Stimulated activated CD8-positive, alpha-beta memory T cell treated with anti-CD3 and anti-CD28 coated beads, Interleukin-12 subunit alpha, Interleukin-12 subunit beta, amount 100 ng/mL, for 1 hour (primary cell): ENCODE results near the gene ANKRD6.

Experiments used
- DNase-seq: peaks from one replicate; pipeline ENCODE4 v3.0.0-alpha.2; 2020; ENCODE audit warnings: low read depth

The ANKRD6 gene

DNA sequence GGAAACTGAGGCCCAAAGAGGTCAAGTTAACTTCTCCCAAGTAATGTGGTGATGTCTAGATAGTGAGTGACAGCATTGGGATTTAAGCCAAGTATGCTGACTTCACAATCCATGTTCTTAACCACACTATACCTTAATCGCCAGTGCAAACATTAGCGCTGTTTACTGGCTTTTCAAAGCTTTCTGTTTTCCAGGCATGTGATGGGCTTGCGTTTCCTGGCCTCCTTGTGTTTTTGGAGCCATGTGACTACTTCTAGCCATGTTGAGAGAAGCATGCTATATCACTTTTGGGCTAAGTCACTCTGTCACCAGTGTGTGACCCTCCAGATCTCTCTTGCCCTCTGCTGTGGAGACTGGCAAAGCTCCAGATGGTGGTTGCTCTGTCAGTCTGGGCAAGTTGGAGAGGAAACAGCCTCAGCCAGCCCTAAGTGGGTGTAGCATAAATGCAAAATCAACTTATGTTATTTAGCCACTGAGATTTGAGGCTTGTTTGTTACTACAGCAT lies 76.9 kb downstream of the ANKRD6 start:
- no peak for DNase-seq

DNA sequence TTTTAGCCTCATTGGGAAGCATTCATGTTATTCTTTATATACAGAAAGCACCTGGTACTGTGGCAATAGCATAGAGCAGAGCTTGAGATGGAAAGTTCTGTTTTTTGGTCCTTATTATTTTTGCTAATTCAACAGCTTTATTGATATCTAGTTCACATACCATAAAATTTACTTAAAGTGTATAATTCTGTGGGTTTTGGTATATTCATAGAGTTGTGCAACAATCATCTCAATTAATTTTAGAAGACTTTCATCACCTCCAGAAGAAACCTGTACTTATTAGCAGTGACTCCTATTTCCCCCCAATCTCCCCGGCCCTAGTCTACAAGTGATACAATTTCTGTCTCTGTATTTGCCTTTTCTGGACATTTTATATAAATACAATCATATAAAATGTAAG lies 77.4 kb downstream of the ANKRD6 start:
- DNase-seq, result no peak

DNA sequence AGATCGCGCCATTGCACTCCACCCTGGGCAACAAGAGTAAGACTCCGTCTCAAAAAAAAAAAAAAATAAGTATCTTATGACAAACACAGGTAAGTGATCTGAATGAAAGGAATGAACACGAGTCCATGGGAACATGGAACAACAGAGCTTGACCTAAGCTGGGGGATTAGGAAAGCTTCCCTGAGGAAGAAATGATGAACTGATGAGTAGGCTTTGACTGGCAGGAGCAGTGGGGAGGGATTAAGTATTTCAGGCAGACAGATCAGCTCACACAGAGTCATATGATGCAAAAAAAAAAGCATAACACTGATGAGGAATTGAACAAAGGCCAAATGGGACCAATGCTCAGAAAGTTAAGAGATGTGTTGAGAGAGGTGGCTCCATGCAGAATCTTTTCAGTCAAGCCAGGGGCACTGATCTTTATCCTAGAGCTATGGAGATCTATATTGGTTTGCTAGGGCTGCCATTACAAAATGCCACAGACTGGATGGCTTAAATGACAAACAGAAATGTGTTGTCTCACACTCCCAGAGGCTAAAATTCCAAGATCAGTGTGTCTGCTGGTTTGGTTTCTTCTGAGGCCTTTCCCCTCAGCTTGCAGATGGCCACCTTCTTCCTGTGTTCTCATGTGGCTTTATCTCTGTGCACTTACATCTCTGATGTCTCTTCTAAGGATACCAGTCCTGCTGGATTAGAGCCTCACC lies 85.6 kb downstream of the ANKRD6 start:
- DNase-seq, result no peak

DNA sequence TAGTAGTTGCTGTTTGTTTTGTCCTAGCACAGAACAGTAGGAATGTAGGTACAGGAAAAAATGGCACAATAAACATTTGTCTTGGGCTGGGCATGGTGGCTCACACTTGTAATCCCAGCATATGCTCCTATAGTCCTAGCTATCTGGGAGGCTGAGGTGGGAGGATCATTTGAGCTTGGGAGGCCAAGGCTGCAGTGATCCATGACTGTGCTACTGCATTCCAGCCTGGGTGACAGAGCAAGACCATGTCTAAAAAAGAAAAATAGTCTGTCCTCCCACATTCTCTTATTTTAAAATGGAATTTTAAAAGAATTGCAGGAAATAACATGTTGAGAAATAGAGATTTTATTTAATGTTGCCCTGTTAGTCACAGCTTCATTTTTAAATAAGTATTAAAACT lies 87.8 kb downstream of the ANKRD6 start:
- no peak for DNase-seq

DNA sequence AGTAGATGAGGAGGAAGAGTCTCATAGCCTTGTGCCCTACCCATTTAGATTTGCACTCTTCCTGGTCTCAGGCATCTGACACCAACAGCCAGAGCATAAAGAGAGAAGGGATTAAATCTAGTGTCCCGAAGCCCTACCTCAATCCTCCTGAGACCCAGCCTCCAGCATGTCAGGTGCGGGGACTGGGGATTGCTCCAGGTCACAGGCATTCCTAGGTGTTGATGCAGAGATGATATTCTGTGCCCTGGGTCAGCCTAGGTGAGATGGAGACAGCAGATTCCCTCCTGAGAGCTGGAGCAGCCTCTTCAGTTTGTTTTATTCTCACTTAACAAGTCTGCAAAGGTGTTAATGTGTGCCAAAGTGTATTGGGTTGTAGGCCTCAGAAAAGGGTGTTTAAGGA lies 89.8 kb downstream of the ANKRD6 start:
- no peak for DNase-seq

DNA sequence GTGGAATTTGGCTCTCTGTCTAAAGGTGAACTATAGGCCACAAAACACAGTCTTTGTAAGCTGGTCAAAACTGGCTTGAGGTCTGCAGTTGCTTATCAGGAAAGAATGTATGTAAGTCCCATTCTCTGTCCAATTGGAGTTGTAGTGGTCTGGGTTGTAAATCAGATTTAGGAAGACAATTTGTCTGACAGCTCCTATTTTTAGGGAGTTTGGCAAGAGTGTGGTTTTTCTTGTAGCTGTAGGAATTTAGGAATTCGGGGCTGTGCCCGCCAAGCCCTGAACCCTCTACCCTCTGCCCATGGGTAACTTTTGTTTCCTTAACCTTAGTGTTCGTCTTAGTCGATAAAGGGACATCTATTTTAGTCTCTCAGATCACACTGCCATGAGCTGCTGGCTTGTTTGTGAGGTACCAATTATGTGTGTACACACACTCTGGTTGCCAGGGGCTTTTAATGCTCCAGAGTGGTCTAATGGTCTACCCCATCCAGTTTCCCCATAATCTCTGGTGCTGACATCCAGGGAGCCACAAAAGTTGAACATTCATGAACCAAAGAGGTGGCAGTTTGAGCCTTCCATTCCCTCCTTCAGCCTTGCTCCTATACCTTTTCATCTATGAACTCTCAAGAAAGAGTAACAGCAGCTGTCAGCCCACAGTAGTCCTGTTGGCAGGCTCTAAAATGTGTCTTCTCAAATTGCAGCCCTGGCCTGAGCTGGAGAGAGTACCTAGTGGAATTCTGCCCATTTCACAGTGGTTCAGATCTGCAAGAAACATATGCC lies 93.0 kb downstream of the ANKRD6 start:
- no peak for DNase-seq

DNA sequence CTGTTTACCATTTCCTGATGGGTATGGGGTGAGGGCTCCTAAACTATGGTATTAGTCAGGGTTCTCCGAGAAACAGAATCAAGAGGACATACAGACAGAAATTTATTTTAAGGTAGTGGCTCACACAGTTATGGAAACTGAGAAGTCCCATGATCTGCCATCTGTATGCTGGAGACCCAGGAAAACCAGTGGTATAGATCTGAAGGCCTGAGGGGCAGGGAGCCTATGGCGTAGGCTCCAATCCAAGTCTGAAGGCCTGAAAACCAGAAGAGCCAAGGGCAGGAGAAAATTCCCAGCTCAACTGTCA lies 93.6 kb downstream of the ANKRD6 start:
- no peak for DNase-seq

DNA sequence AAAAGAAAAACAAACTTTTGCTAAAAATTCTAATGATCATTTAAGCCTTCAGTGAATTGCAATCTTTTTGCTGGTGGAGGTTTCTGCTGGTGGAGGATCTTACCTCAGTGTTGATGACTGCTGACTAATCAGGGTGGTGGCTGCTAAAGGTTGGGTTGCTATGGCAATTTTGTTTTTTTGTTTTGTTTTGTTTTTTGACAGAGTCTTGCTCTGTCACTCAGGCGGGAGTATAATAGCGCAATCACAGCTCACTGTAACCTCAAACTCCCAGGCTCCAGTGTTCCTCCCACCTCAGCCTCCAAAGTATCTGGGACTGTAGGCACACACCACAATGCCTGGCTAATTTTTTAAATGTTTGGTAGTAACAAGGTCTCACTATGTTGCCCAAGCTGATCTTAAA lies 94.7 kb downstream of the ANKRD6 start:
- no peak for DNase-seq

DNA sequence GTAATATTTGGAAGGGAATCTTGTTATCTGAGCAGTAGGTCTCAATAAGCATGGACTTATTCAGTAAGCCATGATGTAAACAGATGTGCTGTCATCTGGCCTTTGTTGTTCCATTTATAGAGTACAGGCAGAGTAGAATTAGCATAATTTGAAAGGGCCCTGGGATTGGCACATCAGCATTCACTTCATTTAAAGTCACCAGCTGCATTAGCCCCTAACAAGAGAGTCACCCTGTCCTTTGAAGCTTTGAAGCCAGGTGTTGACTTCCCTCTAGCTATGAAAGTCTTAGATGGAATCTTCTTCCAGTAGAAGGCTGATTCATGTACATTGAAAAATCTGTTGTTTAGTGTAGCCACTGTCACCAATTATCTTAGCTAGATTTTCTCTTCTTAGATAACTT lies 95.9 kb downstream of the ANKRD6 start:
- DNase-seq, result no peak

DNA sequence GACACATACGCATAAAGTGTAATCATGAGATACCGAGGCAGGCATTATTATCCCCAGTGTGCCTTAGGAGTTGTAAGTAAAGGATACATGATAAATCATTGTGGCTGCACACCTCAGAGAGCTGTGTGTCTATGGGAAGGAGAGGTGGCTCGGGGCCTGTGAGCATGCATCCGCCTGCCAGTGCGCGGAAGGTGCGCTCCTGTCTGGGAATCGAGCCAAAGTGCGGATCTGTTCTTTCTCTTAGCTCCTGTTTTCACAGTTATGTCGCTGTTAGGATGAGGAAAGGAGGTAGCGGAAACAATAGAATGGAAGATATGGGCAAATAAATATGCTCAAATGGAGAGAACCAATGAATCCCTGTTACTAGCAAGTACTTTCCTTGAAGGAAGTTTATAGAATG lies 98.0 kb downstream of the ANKRD6 start:
- DNase-seq, result no peak

DNA sequence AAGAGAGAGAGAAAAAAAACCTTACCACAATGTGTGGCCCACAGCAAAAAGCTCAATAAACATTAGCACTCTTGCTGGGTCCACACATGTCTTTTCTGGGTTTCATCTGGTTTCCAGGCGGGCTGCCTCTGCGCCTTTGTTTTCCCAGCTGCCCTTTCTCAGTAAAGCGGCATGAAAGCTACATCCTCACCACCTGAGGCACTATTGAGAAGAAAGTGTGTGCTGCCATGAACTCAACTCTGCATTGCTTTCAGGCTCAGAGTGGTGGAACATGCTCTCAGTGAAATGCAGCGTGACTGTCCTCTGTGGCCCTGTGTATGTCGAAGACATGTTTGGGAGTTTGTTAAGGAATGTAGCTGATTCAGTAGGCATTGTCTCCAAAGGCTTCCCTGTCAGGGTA lies 103.3 kb downstream of the ANKRD6 start:
- no peak for DNase-seq

DNA sequence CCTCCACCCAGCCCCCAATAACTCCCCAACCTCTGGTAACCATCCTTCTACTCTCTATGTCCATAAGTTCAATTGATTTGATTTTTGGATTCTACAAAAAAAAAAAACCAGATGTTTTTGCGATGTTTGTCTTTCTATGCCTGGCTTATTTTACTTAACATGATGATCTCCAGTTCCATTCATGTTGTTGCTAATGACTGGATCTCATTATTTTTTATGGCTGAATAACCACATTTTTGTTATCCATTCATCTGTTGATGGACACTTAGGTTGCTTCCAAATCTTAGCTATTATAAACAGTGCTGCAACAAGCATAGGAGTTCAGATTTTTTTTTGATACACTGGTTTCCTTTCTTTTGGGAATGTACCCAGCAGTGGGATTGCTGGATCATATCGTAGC lies 106.8 kb downstream of the ANKRD6 start:
- no peak for DNase-seq

DNA sequence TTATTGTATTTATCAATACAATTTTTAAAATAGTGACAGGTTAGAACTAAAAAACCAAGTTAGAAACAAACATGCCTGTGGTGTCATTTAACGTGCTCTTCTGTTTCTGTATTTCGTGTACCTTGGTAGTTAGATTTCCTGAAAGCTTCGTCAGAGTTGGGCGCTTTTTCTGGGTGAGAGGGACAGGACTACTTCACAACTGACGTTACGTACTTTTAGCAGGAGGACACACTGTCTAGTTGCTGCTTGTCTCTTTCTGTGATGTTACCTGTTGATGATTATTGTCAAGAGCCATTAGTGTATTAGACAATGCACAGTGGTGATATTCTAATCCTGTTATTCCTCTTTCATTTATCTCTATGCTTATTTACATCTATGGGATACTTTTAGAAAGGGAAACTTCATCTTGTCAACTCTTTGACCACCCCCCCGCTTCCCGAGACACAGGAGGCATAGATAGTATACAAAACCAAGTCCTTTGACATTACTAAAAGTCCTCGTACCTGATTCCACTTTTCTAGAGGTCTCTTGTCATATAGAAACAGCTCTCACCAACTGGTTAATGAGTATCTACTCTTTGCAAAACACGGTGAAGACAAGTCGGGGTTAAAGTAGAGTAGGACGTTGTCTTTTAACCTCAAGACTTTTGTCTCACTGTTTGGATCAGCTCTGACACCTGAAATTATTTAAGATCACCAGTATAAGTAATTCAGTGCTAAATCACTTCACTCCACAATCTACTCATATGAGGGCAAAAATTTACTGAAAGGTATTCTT lies 109.3 kb downstream of the ANKRD6 start:
- DNase-seq, result no peak

DNA sequence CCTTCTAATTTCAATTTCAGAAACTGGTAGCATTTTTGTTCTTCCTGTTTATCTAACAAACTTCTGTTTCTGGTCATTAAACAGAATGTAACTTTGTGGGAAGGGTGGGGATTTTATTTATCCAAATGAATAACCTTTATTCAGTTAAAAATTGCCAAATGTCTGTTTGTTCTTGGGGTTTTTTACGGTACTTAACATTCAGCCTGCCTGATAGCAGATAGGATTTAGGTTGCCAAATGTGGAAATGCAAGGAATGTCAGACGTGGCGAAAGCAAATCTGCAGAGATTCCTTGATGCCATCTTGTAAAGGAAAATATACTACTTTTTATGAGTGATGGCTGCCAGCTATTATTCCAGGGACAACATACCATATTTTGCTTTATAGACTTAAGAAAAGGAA lies 109.9 kb downstream of the ANKRD6 start:
- no peak for DNase-seq

DNA sequence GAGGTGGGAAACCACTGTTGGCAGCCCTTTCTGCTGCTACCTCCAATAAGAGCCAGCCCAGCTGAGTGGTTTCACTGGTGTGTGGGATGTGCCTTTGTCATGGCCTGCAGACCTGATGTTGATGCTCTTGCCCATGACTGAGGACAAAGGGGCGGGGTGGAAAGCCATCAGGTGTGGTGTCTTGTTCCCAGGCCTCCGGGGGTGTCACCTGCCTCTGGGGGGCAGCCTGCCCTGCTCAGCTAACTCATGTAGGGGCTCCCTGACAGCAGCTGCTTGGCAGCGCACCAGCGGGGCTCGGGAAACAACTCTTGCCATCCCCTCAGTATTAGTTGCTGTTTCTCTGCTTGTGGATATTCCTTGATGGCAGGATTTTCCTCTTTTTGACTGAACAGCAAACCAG lies 114.3 kb downstream of the ANKRD6 start:
- DNase-seq, result no peak

DNA sequence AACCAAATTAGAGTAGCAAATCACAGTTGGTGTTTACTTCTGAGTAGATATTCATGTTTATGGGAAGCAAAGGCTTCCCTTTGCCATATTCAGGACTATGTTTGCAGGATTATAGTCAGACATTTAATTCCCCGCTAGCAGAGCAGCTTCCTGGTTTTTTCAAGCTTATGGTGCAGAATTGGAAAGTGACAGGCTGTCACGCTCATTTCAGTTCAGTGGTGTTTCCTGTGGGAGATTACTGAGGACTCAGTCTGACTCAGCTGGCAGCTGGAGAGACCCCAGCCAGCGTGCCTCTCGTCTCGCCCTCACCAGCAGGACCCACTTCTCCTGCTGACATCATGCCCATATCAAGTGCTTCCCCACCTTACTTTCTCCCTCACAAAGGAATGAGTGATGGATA lies 120.5 kb downstream of the ANKRD6 start:
- DNase-seq, result no peak

DNA sequence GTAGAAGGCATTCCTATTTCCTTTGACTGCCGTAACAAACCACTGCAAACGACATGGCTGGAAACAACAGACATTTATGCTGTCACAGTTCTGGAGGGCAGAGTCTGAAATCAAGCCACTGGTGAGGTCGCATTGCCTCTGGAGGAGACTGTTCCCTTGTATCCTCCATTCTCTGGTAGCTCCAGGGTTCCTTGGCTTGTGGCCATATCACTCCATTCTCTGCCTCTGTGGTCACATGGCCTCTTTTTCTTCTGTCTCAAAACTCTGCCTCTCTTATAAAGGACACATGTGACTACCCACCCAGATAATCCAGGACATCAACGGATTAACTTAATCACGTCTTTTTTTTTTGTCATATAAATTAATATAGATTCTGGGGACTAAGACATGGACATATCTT lies 121.2 kb downstream of the ANKRD6 start:
- no peak for DNase-seq

DNA sequence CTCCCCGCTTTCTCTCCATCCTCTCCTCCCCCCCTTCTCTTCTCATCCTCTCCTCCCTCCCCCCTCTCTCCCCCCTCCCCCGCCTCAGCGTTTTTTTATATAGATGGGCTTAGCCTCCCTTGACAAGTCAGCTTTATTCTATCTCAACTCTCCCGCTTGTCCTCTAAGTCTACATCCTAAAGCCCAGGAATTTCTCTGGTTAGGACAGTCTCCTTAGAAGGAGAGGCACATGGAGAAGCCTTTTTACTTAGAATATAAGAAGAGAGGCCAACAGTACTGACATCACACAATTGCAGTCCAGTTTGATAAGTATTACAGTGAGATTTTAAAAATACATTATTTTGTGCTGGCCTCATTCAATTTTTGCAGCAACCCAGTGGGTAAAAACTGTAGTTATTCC lies 122.1 kb downstream of the ANKRD6 start:
- DNase-seq, result no peak

DNA sequence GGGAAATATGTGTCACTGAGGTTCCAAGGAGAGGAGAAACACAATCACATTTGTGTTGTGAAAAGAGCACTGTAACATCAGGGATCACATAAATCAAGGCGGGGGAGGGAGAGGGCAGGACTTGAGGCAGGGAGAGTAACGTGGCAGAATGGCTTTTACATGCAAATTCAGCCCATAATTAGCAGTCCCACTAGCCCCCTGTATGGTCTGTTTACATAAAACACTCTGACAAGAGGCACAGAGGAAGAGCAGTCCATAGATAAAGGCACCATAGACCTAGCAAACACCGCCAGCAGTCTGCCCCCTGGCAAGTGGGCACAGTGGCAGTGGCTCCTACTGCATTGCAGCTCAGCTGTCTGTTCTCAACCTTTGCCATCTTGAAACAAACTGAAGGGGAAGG lies 122.9 kb downstream of the ANKRD6 start:
- DNase-seq, result no peak

DNA sequence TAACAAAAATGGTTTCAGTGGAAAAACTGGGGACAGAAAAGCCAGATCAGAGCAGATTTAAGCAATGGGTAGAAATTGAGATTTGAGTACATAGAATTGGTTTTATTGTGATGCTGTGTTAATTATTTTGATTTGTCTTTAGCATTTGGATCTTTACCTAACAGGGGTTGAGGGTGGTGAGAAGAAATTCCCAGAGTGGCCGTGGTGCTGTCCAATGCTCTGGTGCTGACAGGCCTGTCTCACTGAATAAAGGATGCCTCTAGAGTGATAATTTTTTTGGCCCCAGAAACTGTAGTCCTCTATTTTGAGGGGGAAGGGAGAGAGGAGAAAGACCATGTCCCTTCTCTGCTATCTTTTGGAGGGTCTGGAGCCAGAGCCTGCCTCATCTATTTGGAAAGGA lies 126.5 kb downstream of the ANKRD6 start:
- no peak for DNase-seq

DNA sequence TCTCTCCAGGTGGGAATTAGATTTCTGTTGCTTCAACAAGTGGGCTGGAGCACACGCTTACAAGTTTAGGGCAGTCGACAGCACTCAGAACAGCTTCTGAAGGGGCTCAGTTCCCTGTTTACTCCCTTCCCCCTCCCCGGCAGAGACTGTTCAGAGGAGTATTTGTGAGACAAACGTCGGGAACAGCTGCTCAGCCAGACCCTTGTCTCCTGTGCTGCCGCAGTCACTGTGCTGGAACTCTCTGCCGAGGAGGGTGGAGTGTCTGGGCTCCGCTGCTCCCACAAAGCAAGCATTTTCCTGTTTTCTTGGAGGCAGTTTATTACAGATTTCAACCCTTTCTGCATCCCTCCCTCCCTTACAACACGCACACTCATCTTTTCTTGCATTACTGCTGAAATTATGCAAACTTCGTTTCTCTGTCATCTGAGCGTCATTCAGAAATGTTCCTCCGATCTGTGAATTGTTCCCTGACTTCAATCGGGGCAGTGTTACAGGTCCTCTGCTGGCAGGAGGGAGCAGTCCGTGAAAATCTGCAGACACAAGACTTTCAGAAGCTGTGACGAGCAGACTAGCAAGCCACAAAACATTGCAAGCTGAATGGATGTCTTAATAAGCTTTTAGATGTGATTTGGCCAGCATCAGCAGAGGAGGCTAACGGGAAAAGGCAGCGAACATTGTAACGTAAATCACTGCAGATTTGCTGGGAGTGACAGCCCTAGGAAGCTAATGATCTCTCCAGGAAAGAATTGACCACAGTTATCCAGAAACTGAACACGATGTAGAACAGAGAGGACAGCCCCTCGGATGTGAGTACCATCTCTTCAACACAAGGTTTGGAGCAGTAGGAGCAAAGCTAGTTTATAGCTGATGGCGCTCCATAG lies 129.4 kb downstream of the ANKRD6 start:
- DNase-seq, result no peak

DNA sequence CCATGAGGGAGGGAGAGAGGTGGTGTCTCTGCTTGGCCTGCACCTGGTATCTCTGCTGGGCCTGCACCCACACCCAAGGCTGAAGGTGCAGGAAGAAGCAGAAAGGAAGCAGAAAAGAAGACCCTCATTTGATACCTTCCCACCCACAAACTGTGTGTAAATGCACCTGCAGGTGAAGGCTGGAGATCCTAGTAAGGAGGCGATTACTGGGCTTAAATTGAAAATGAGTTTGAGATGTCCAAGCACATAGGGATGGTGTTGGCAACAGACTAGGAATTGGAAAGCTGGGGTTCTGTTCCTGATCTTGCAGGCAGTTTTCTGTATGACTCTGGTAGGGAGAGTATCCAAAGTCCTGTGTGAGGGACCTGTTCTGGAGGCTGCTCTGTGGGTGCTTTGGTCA lies 130.9 kb downstream of the ANKRD6 start:
- DNase-seq, result no peak
